ENCODE results near the gene MYCBP.

The MYCBP gene

DNA sequence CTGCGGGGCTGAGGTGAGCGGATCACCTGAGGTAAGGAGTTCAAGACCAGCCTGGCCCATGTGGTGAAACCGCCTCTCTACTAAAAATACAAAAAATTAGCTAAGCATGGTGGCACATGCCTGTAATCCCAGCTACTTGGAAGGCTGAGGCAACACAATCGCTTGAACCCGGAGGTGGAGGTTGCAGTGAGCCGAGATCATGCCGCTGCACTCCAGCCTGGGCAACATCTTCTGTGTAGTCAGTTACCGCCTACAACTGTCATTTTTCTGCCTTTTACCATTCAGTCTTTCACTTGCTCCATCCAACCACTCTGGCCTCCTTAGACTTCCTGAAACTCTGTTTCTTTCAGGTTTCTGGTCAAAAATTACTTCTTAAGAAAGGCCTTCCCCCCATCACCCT is 2.2 kb downstream of the MYCBP start:
- no peak for ATAC-seq
- no peak for TF ChIP-seq ZFP30 (CRISPR knock-in tag; IDR thresholded peaks at IDR 0.05)
- TF ChIP-seq BACH2 (CRISPR knock-in tag; IDR thresholded peaks at IDR 0.05; ENCODE audit: borderline replicate concordance), result no peak
- TF ChIP-seq SNAI2 (CRISPR knock-in tag; IDR thresholded peaks at IDR 0.05), result no peak

DNA sequence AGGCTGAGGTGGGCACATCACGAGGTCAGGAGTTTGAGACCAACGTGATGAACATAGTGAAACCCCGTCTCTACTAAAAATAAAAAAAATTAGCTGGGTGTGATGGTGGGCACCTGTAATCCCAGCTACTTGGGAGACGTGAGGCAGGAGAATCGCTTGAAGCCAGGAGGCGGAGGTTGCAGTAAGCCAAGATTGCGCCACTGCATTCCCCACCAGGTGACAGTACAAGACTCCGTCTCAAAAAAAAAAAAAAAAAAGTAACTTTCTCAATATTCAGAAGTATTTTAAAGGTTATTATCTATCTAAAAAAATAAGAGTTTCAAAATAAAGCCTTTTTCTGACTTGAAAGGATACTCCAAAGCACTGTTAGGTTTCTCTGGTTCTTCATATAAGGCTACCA is 5.9 kb downstream of the MYCBP start:
- TF ChIP-seq RARB (CRISPR knock-in tag; IDR thresholded peaks at IDR 0.05), result no peak
- TF ChIP-seq ZNF70 (CRISPR knock-in tag; IDR thresholded peaks at IDR 0.05), result no peak
- no peak for TF ChIP-seq OSR1 (CRISPR knock-in tag; IDR thresholded peaks at IDR 0.05)
- no peak for TF ChIP-seq ZC3H10 (CRISPR knock-in tag; IDR thresholded peaks at IDR 0.05)
- no peak for TF ChIP-seq SNAI2 (CRISPR knock-in tag; IDR thresholded peaks at IDR 0.05)
- no peak for TF ChIP-seq ZFP30 (CRISPR knock-in tag; IDR thresholded peaks at IDR 0.05)
- TF ChIP-seq ZFP3 (CRISPR knock-in tag; IDR thresholded peaks at IDR 0.05), result no peak
- TF ChIP-seq TOX (CRISPR knock-in tag; IDR thresholded peaks at IDR 0.05; ENCODE audit: borderline replicate concordance), result no peak
- no peak for TF ChIP-seq POU6F1 (CRISPR knock-in tag; IDR thresholded peaks at IDR 0.05; ENCODE audit: borderline replicate concordance, low read depth)
- TF ChIP-seq ZNF565 (CRISPR knock-in tag; conservative IDR thresholded peaks at IDR 0.05; ENCODE audit: low read depth), result no peak
- TF ChIP-seq TSHZ2 (CRISPR knock-in tag; IDR thresholded peaks at IDR 0.05), result no peak
- TF ChIP-seq ZNF8 (CRISPR knock-in tag; IDR thresholded peaks at IDR 0.05), result no peak
- TF ChIP-seq BACH2 (CRISPR knock-in tag; IDR thresholded peaks at IDR 0.05; ENCODE audit: borderline replicate concordance), result no peak
- TF ChIP-seq CSDC2 (CRISPR knock-in tag; IDR thresholded peaks at IDR 0.05), result no peak
- no peak for TF ChIP-seq TCF4 (CRISPR knock-in tag; IDR thresholded peaks at IDR 0.05; ENCODE audit: borderline replicate concordance)
- no peak for TF ChIP-seq PPARA (CRISPR knock-in tag; IDR thresholded peaks at IDR 0.05; ENCODE audit: borderline replicate concordance)
- ATAC-seq, result no peak

- ATAC-seq, result no peak
- TF ChIP-seq RARB (CRISPR knock-in tag; IDR thresholded peaks at IDR 0.05) (no peak), PATZ1 (CRISPR knock-in tag; IDR thresholded peaks at IDR 0.05; ENCODE audit: borderline replicate concordance) (no peak), ZNF70 (CRISPR knock-in tag; IDR thresholded peaks at IDR 0.05) (no peak), PPARA (CRISPR knock-in tag; IDR thresholded peaks at IDR 0.05; ENCODE audit: borderline replicate concordance) (no peak), ARNTL (CRISPR knock-in tag; IDR thresholded peaks at IDR 0.05; ENCODE audit: borderline replicate concordance, low read depth) (no peak), GLIS3 (CRISPR knock-in tag; IDR thresholded peaks at IDR 0.05) (no peak), SNAI2 (CRISPR knock-in tag; IDR thresholded peaks at IDR 0.05) (no peak)
Observed at GRCh38 chr1:38865112-38865715, 7.9 kb downstream of the MYCBP start.

DNA sequence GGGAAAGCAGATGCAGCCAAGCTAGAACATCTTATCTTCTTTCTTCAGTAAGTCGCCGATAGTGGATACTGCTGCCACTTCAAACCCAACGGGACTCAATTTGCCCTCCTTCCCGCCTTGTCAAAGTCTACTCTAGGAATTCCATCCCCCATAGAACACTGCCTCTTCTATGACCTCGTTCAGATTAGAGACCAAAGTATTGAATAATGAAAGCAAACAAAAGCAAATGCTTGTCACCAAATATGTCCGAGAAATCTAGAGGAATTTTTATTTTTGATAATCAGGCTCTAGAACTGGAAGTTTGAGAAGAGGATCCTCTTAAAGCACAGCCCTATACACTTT is 12.7 kb downstream of the MYCBP start:
- peak; percentile 1; the same call in 1 of the 3 replicates for ATAC-seq
- no peak for TF ChIP-seq BACH2 (CRISPR knock-in tag; IDR thresholded peaks at IDR 0.05; ENCODE audit: borderline replicate concordance)
- no peak for TF ChIP-seq ZNF8 (CRISPR knock-in tag; IDR thresholded peaks at IDR 0.05)
- TF ChIP-seq ZFP30 (CRISPR knock-in tag; IDR thresholded peaks at IDR 0.05), result no peak
- TF ChIP-seq ZNF70 (CRISPR knock-in tag; IDR thresholded peaks at IDR 0.05), result no peak
- TF ChIP-seq POU6F1 (CRISPR knock-in tag; IDR thresholded peaks at IDR 0.05; ENCODE audit: borderline replicate concordance, low read depth), result no peak
- TF ChIP-seq CSDC2 (CRISPR knock-in tag; IDR thresholded peaks at IDR 0.05), result no peak
- TF ChIP-seq ZNF565 (CRISPR knock-in tag; conservative IDR thresholded peaks at IDR 0.05; ENCODE audit: low read depth), result no peak
- no peak for TF ChIP-seq ZFP3 (CRISPR knock-in tag; IDR thresholded peaks at IDR 0.05)
- TF ChIP-seq ARNTL (CRISPR knock-in tag; IDR thresholded peaks at IDR 0.05; ENCODE audit: borderline replicate concordance, low read depth), result no peak
